Peyer's patch (tissue), 4 donors: Measurements from ENCODE around the gene PLEKHG4.

Experiments
- POLR2A ChIP-seq, 2 donors: fragments of 450-650 bp; IDR thresholded peaks; one replicate each; pipeline ENCODE4 v1.5.1; 2017; ENCODE audit warnings: antibody characterized with exemption in 2 of 2, mild to moderate bottlenecking in 2 of 2, moderate library complexity in 2 of 2
- TF ChIP-seq, protein P1 (sequence below), 6 experiments: fragments of 450-650 bp in 4 of 6; fragments of 200-600 bp in 2 of 6; sonication (generic) in 1 of 6; IDR thresholded peaks; one replicate each; pipeline ENCODE4 v1.5.1; 2017 to 2019; ENCODE audit warnings: antibody characterized with exemption in 6 of 6, mild to moderate bottlenecking in 3 of 6, moderate library complexity in 1 of 6

- TF ChIP-seq, protein P1, sequence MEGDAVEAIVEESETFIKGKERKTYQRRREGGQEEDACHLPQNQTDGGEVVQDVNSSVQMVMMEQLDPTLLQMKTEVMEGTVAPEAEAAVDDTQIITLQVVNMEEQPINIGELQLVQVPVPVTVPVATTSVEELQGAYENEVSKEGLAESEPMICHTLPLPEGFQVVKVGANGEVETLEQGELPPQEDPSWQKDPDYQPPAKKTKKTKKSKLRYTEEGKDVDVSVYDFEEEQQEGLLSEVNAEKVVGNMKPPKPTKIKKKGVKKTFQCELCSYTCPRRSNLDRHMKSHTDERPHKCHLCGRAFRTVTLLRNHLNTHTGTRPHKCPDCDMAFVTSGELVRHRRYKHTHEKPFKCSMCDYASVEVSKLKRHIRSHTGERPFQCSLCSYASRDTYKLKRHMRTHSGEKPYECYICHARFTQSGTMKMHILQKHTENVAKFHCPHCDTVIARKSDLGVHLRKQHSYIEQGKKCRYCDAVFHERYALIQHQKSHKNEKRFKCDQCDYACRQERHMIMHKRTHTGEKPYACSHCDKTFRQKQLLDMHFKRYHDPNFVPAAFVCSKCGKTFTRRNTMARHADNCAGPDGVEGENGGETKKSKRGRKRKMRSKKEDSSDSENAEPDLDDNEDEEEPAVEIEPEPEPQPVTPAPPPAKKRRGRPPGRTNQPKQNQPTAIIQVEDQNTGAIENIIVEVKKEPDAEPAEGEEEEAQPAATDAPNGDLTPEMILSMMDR (IDR thresholded peaks at IDR 0.05), result no peak
- TF ChIP-seq POLR2A (IDR thresholded peaks at IDR 0.05), result no peak
Measured at GRCh38 chr16:67298277-67298676, 18.9 kb downstream of the PLEKHG4 start.
